ENCODE results near the gene DKK3.

GRCh38 chr11:12019866-12020416, 11.5 kb upstream of the DKK3 start:
- TF ChIP-seq POLR2AphosphoS5 (IDR thresholded peaks at IDR 0.05) (no peak), CTCF (IDR thresholded peaks at IDR 0.05) (no peak), POLR2A (IDR thresholded peaks at IDR 0.05; ENCODE audit: low read depth) (no peak)
